Stimulated activated CD8-positive, alpha-beta memory T cell treated with anti-CD3 and anti-CD28 coated beads, Interleukin-15, amount 100 ng/mL, for 1 hour (primary cell): ENCODE measurements around the gene THSD7B.

Experiments
- DNase-seq: peaks from one replicate; pipeline ENCODE4 v3.0.0-alpha.2; 2020; ENCODE audit warnings: low read depth

The THSD7B gene

GRCh38 chr2:137192366-137193310 is 427.3 kb downstream of the THSD7B start:
- no peak for DNase-seq

GRCh38 chr2:137193401-137193800 is 428.1 kb downstream of the THSD7B start:
- DNase-seq = no peak

GRCh38 chr2:137194111-137194510 is 428.8 kb downstream of the THSD7B start:
- no peak for DNase-seq

- no peak for DNase-seq
Observed at GRCh38 chr2:137199751-137200150, 434.4 kb downstream of the THSD7B start.

GRCh38 chr2:137202318-137202717 is 437.0 kb downstream of the THSD7B start:
- DNase-seq = no peak

GRCh38 chr2:137205324-137205723 is 440.0 kb downstream of the THSD7B start:
- no peak for DNase-seq

GRCh38 chr2:137206069-137206468 is 440.7 kb downstream of the THSD7B start:
- no peak for DNase-seq

GRCh38 chr2:137207030-137207429 is 441.7 kb downstream of the THSD7B start:
- no peak for DNase-seq

- DNase-seq = no peak
Observed at GRCh38 chr2:137208431-137208891, 443.1 kb downstream of the THSD7B start.

- DNase-seq = no peak
Observed at GRCh38 chr2:137210039-137210438, 444.7 kb downstream of the THSD7B start.

GRCh38 chr2:137211761-137212160 is 446.4 kb downstream of the THSD7B start:
- no peak for DNase-seq

- no peak for DNase-seq
Observed at GRCh38 chr2:137220438-137220993, 455.2 kb downstream of the THSD7B start.

GRCh38 chr2:137221797-137222492 is 456.6 kb downstream of the THSD7B start:
- DNase-seq = no peak

- DNase-seq = no peak
Observed at GRCh38 chr2:137223722-137224121, 458.4 kb downstream of the THSD7B start.

GRCh38 chr2:137228566-137228965 is 463.2 kb downstream of the THSD7B start:
- no peak for DNase-seq

GRCh38 chr2:137229834-137230233 is 464.5 kb downstream of the THSD7B start:
- DNase-seq = no peak

GRCh38 chr2:137231628-137232027 is 466.3 kb downstream of the THSD7B start:
- DNase-seq = no peak

- no peak for DNase-seq
Observed at GRCh38 chr2:137232076-137232475, 466.7 kb downstream of the THSD7B start.

- DNase-seq = no peak
Observed at GRCh38 chr2:137233091-137233490, 467.7 kb downstream of the THSD7B start.

GRCh38 chr2:137237055-137237454 is 471.7 kb downstream of the THSD7B start:
- DNase-seq = no peak

- no peak for DNase-seq
Observed at GRCh38 chr2:137238065-137238464, 472.7 kb downstream of the THSD7B start.

GRCh38 chr2:137249463-137250130 is 484.3 kb downstream of the THSD7B start:
- no peak for DNase-seq
